H1 (cell line): ENCODE measurements around the gene GNAT1. TPM values are rescaled to one million over a fixed set of nuclear protein-coding genes. Genes with fewer than 3 reads are reported as not detected.

Experiments
- CREB1 ChIP-seq: IDR thresholded peaks from 2 replicates; pipeline ENCODE4 v1.6.1; 2012; ENCODE audit warnings: inconsistent platforms
- GABPA ChIP-seq: IDR thresholded peaks from 2 replicates; pipeline ENCODE4 v1.6.1; 2011; ENCODE audit warnings: mild to moderate bottlenecking, low read length, moderate library complexity, borderline replicate concordance; ENCODE audit not compliant: insufficient read depth
- SP2 ChIP-seq: IDR thresholded peaks from 2 replicates; pipeline ENCODE4 v1.6.1; 2012; ENCODE audit warnings: mild to moderate bottlenecking, low read length, inconsistent platforms
- polyA plus RNA-seq, 7 experiments: library from polyadenylated mRNA; depleted of rRNA in 3 of 7; stranded (reverse) in 5 of 7; unstranded in 2 of 7; fragments of >200 nt in 5 of 7; fragments of 200-250 nt in 2 of 7; gene quantifications; 1 replicate in 5 of 7; 2 replicates in 1 of 7; 4 replicates in 1 of 7; pipeline versions ENCODE4 v1.2.1 to v1.2.3, GENCODE V29; 2011 to 2013; ENCODE audit warnings: missing spikeins in 2 of 7, mixed read lengths in 2 of 7
- total RNA-seq: library from RNA; stranded (reverse); fragmentation: NEBNext Ultra II Directional; extraction: Animal tissue kit (Norgen Biotek cat#: 25700); gene quantifications from 2 replicates; pipeline ENCODE4 v1.2.1, GENCODE V29; 2021

GNAT1 gene
- total and polyA plus RNA-seq, 2 of the 8 experiments (the other 6 are each of a cell fraction or from before 2014, with no cell fraction given): 0.08 TPM; not detected in 1

DNA sequence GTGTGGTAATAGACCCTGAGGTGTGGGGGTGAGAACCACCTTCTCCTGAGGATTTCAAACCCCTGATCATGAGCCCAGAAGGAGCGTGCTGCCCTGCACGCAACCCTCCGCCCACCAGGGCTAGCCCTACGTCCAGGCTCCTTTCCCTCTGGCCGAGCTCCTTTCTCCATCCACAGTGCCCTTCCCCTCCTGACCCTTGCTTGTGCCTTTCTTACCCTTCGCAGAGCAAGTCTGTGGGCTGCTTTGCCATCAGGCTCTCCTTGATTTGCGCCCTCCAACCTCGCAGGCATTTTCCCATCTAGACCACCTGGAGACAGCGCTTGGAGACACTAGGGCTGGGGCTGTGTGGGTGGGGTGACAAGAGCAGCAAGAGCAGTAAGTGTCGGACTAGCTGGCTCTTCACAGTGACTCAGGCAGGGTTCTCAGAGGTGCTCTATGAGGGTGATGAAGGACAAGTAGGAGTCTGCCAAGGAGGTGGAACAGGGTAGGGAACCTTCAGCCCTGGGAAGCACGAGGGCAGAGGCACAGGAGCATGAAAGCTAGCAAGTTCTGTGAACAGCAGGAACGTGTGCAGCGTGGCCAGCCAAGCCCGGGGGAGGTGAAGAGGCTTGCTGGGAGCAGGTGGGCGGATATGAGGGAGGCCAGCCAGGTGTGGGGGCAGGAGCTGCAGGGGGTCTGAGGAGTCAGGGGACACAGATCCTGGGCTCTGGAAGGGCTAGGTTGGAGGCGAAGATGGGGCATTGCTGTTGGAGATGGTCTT lies 11.1 kb downstream of the GNAT1 start (continued):
- TF ChIP-seq CREB1 (no peak), GABPA (no peak), SP2 (no peak)
- TF ChIP-seq, all 59 proteins: peak for 0
